HL-60/S4 treated with phorbol 12-myristate 13-acetate at 8.2 ng/mL for 4 days and 3 days (cell line): ENCODE results near the gene GPD1.

Experiments
- in situ Hi-C: fragments of 300-500 bp; cut with MboI; formaldehyde crosslinking; loops from 2 replicates; pipeline ENCODE4 v1.15.0; 2022; ENCODE audit warnings: low sequenced_read_pairs

The GPD1 gene

GRCh38 chr12:50103767-50104321, at the start of gene GPD1:
TSS of gene GPD1 (plus strand) at chr12:50104008. CDS start at chr12:50104051, 43 bp downstream.
- in situ Hi-C loops, result no loop called here

GRCh38 chr12:50055831-50056638, 47.8 kb upstream of the GPD1 start:
- in situ Hi-C loops, result loop anchor here (10.0 kb wide), 1 partner anchor 81 kb away; the partner anchor contains the start of gene AQP6

- in situ Hi-C loops, result loop anchor here (10.0 kb wide), 1 partner anchor 82 kb away; the partner anchor contains the start of gene AQP6
Measured at GRCh38 chr12:50056639-50056976, 47.2 kb upstream of the GPD1 start.

GRCh38 chr12:50057000-50057841, 46.6 kb upstream of the GPD1 start, which contains the start of gene ASIC1:
TSS of gene ASIC1 (plus strand) at chr12:50057596. CDS start at chr12:50058767, 1,171 bp downstream.
- in situ Hi-C loops, result loop anchor here (10.0 kb wide), 1 partner anchor 82 kb away; the partner anchor contains the start of gene AQP6

- in situ Hi-C loops, result loop anchor here (10.0 kb wide), 1 partner anchor 83 kb away; the partner anchor contains the start of gene AQP6
Measured at GRCh38 chr12:50057896-50058670, 45.7 kb upstream of the GPD1 start.

GRCh38 chr12:50058743-50059312, 45.0 kb upstream of the GPD1 start:
- in situ Hi-C loops, result loop anchor here (10.0 kb wide), 1 partner anchor 84 kb away; the partner anchor contains the start of gene AQP6

- in situ Hi-C loops, result loop anchor here (10.0 kb wide), 1 partner anchor 85 kb away; the partner anchor contains the start of gene AQP6
Measured at GRCh38 chr12:50059440-50060119, 44.2 kb upstream of the GPD1 start.

- in situ Hi-C loops, result no loop called here
Measured at GRCh38 chr12:50060120-50060468, 43.7 kb upstream of the GPD1 start.

- in situ Hi-C loops, result no loop called here
Measured at GRCh38 chr12:50061171-50061570, 42.6 kb upstream of the GPD1 start.

- in situ Hi-C loops, result no loop called here
Measured at GRCh38 chr12:50061946-50062686, 41.7 kb upstream of the GPD1 start.

- in situ Hi-C loops, result no loop called here
Measured at GRCh38 chr12:50062728-50063460, 40.9 kb upstream of the GPD1 start.

- in situ Hi-C loops, result no loop called here
Measured at GRCh38 chr12:50065726-50066310, 38.0 kb upstream of the GPD1 start.

GRCh38 chr12:50066402-50066801, 37.4 kb upstream of the GPD1 start:
- in situ Hi-C loops, result no loop called here

GRCh38 chr12:50069069-50069468, 34.7 kb upstream of the GPD1 start:
- in situ Hi-C loops, result no loop called here

- in situ Hi-C loops, result no loop called here
Measured at GRCh38 chr12:50069539-50069938, 34.3 kb upstream of the GPD1 start.

- in situ Hi-C loops, result no loop called here
Measured at GRCh38 chr12:50070314-50071060, 33.3 kb upstream of the GPD1 start.
